Measurements from ENCODE around the gene SGPP2. TPM values are rescaled to one million over a fixed set of nuclear protein-coding genes. Genes with fewer than 3 reads are reported as not detected.

The SGPP2 gene
- polyA plus RNA-seq, 1 donor (not counting 4 experiments of a cell fraction or from before 2014, with no cell fraction given), result 2.6 TPM

DNA sequence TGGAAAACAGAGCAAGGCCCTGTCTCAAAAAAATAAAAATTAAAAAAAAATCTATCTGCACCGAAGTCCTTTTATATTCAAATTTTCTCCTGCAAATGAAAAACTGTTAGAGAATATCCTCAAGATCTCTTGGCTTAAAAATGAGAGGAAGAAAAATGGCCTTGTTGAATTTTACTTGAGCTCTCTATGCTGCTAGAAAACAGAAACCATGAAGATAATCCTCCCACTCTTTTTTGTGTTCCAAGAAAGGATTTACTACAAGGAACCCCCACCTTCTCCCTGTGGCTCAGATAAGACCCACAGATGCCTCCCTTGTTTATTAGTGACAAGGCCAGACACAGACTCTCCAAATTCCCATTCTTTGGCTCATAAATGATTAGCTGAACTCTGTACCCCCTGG is 71.0 kb downstream of the SGPP2 start:
- no peak for TF ChIP-seq CTCF (optimal IDR thresholded peaks at IDR 0.05 in 1 of 3, IDR thresholded peaks at IDR 0.05 in 1 of 3, conservative IDR thresholded peaks at IDR 0.05 in 1 of 3; ENCODE audit: extremely low read depth in 1 of 3, insufficient read depth in 2 of 3, low read length in 3 of 3)
- no peak for TF ChIP-seq EZH2 (IDR thresholded peaks at IDR 0.05; ENCODE audit: low read length)
- DNase-seq (ENCODE audit: low read depth, low spot score), result no peak
- H3K4me1 ChIP-seq (ENCODE audit: control insufficient read depth, extremely low read depth, insufficient read depth, low read length), result no peaks in the 10 kb centered on the region
- H4K20me1 ChIP-seq (ENCODE audit: control insufficient read depth, extremely low read depth, insufficient read depth, low read length), result no peaks in the 10 kb centered on the region
- no peaks in the 10 kb centered on the region for H3K9me3 ChIP-seq (ENCODE audit: control insufficient read depth, low read depth, low read length)
- no peaks in the 10 kb centered on the region for H3K36me3 ChIP-seq (ENCODE audit: control insufficient read depth in 2 of 2, extremely low read depth in 1 of 2, insufficient read depth in 2 of 2, low read length in 2 of 2)
- H2AFZ ChIP-seq (ENCODE audit: control insufficient read depth, low read length), result no peak overlapping the region
- no peaks in the 10 kb centered on the region for H3K27me3 ChIP-seq (ENCODE audit: control insufficient read depth, extremely low read depth, insufficient read depth, low read length)
- dilution Hi-C loops (cut with MboI; ENCODE audit: extremely low pct_ligation_motif_present, low sequenced_read_pairs), result no loop called here
- no peaks in the 10 kb centered on the region for H3K9me1 ChIP-seq (ENCODE audit: control insufficient read depth, extremely low read depth, insufficient read depth, low read length)
- no peak overlapping the region for H3K4me3 ChIP-seq (ENCODE audit: control insufficient read depth in 2 of 3, extremely low read depth in 1 of 3, insufficient read depth in 2 of 3, low read depth in 1 of 3, low read length in 3 of 3)
- H3K9ac ChIP-seq (ENCODE audit: control insufficient read depth, extremely low read depth, insufficient read depth, low read length), result no peak overlapping the region
- FAIRE-seq, result no peak
- no peaks in the 10 kb centered on the region for H3K79me2 ChIP-seq (ENCODE audit: control insufficient read depth, insufficient read depth, low read length)
- H3K27ac ChIP-seq (ENCODE audit: control insufficient read depth, insufficient read depth, low read length), result no peak overlapping the region
- no peak overlapping the region for H3K4me2 ChIP-seq (ENCODE audit: control insufficient read depth, extremely low read depth, insufficient read depth, low read depth, low read length)

- H3K27me3 ChIP-seq (ENCODE audit: control insufficient read depth, extremely low read depth, insufficient read depth, low read length), result no peaks in the 10 kb centered on the region
- no peaks in the 10 kb centered on the region for H3K4me1 ChIP-seq (ENCODE audit: control insufficient read depth, extremely low read depth, insufficient read depth, low read length)
- no peak overlapping the region for H2AFZ ChIP-seq (ENCODE audit: control insufficient read depth, low read length)
- H3K9me3 ChIP-seq (ENCODE audit: control insufficient read depth, low read depth, low read length), result no peaks in the 10 kb centered on the region
- H3K9me1 ChIP-seq (ENCODE audit: control insufficient read depth, extremely low read depth, insufficient read depth, low read length), result no peaks in the 10 kb centered on the region
- no peak overlapping the region for H3K9ac ChIP-seq (ENCODE audit: control insufficient read depth, extremely low read depth, insufficient read depth, low read length)
- FAIRE-seq (no peak), DNase-seq (ENCODE audit: low read depth, low spot score) (no peak)
- H3K27ac ChIP-seq (ENCODE audit: control insufficient read depth, insufficient read depth, low read length), result no peak overlapping the region
- H3K36me3 ChIP-seq (ENCODE audit: control insufficient read depth in 2 of 2, extremely low read depth in 1 of 2, insufficient read depth in 2 of 2, low read length in 2 of 2), result no peaks in the 10 kb centered on the region
- no peak overlapping the region for H3K4me2 ChIP-seq (ENCODE audit: control insufficient read depth, extremely low read depth, insufficient read depth, low read depth, low read length)
- H4K20me1 ChIP-seq (ENCODE audit: control insufficient read depth, extremely low read depth, insufficient read depth, low read length), result no peaks in the 10 kb centered on the region
- dilution Hi-C loops (cut with MboI; ENCODE audit: extremely low pct_ligation_motif_present, low sequenced_read_pairs), result no loop called here
- no peak overlapping the region for H3K4me3 ChIP-seq (ENCODE audit: control insufficient read depth in 2 of 3, extremely low read depth in 1 of 3, insufficient read depth in 2 of 3, low read depth in 1 of 3, low read length in 3 of 3)
- TF ChIP-seq CTCF (optimal IDR thresholded peaks at IDR 0.05 in 1 of 3, IDR thresholded peaks at IDR 0.05 in 1 of 3, conservative IDR thresholded peaks at IDR 0.05 in 1 of 3; ENCODE audit: extremely low read depth in 1 of 3, insufficient read depth in 2 of 3, low read length in 3 of 3) (no peak), EZH2 (IDR thresholded peaks at IDR 0.05; ENCODE audit: low read length) (no peak)
- no peaks in the 10 kb centered on the region for H3K79me2 ChIP-seq (ENCODE audit: control insufficient read depth, insufficient read depth, low read length)
Measured at GRCh38 chr2:222499226-222499625, 74.9 kb downstream of the SGPP2 start.
